Thyroid gland (tissue), 4 donors: Measurements from ENCODE around the gene PCBP3.

Experiments used
- CTCF ChIP-seq, 6 experiments: fragments of 200-600 bp in 3 of 6; fragments of 450-650 bp in 3 of 6; sonication (generic) in 3 of 6; IDR thresholded peaks; one replicate each; pipeline ENCODE4 v1.5.1; 2016 to 2019; ENCODE audit warnings: antibody characterized with exemption in 6 of 6, mild to moderate bottlenecking in 2 of 6, inconsistent platforms in 1 of 6, moderate library complexity in 1 of 6
- POLR2A ChIP-seq, 2 donors: fragments of 450-650 bp; IDR thresholded peaks; one replicate each; pipeline ENCODE4 v1.6.1; 2017; ENCODE audit warnings: antibody characterized with exemption in 2 of 2, mild to moderate bottlenecking in 2 of 2, moderate library complexity in 1 of 2

GRCh38 chr21:45868086-45868485 is 224.6 kb downstream of the PCBP3 start:
- TF ChIP-seq CTCF (IDR thresholded peaks at IDR 0.05) (no peak), POLR2A (IDR thresholded peaks at IDR 0.05) (no peak)
